ENCODE data around the gene ATAD2B. TPM values are rescaled to one million over a fixed set of nuclear protein-coding genes. Genes with fewer than 3 reads are reported as not detected.
A peak's percentile ranks its signal among the peaks of the same experiment; 100 is the strongest.

Gene ATAD2B
- total and polyA plus RNA-seq, 5 donors: 2.8 to 15.1 (median 9.4) TPM

DNA sequence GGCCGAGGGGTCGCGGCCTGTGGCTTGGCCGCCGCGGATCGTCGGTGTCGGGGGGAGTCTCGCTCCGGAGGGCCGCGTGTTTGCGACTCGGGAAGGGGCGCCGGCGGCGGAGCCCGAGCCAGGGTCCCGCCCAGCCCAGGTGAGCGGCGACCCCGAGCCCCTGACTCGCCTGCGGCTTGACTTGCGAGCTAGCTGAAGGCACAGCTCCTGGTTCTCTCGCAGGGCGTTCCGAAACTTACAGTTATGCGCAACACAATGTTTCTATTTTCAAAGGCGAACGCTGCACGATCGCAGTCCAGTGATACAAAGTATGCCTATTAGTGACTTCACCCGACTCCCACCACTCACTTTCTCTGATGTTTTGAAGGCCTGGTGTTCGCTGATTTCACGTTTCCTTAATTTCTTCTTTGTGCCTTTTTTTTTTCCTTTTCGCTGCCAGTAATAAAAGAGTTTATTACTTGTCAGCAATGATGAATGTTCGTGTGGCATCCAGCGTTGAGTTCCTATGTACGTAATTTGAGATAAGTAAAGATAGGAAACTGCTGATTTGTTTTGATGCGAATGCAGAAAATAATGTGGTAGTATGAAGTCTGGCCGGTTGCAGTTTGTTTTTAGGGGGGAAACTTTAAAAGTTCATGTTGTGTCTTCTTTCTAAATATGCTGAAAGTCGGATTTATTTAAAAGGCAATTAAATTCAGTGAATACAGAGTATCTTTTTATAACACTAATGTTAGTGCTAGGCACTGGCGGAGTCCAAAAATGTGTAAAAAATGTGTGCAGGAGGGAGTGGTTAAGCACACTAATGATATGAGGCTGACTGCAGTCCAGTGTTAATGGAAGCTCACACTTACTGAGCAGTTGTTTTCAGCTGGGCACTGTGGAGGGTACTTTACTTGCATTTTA, 14.0 kb upstream of the ATAD2B start:
- DNase-seq (no peak), ATAC-seq (peak; percentile 33 to 47)
- WGBS: under 1% methylated on average over 46 of the region's 46 CpGs
- Histone ChIP-seq H3K9me3 (ENCODE audit: control insufficient read depth, low read length) (no peaks in the 10 kb centered on the region), H3K4me1 (ENCODE audit: control insufficient read depth, insufficient read depth, low read length) (peaks cover 13% of the 10 kb centered on the region), H3K27ac (ENCODE audit: low read length) (peak overlapping the region; percentile 65), H3K4me3 (ENCODE audit: low read length) (peak overlapping the region; percentile 65), H3K27me3 (ENCODE audit: control insufficient read depth, insufficient read depth) (no peaks in the 10 kb centered on the region)
- intact Hi-C loops (cut with DNase I): no loop called here

- Histone ChIP-seq H3K27me3 (ENCODE audit: control insufficient read depth, insufficient read depth) (no peaks in the 10 kb centered on the region), H3K9me3 (ENCODE audit: control insufficient read depth, low read length) (no peaks in the 10 kb centered on the region), H3K27ac (ENCODE audit: low read length) (peak within 1 kb of the TSS; percentile 76), H3K4me3 (ENCODE audit: low read length) (peak within 1 kb of the TSS; percentile 65), H3K4me1 (ENCODE audit: control insufficient read depth, insufficient read depth, low read length) (peaks cover 13% of the 10 kb centered on the region)
- intact Hi-C loops (cut with DNase I): no loop called here
- DNase-seq: peak; percentile 79 to 94 (median 90)
- under 1% methylated on average over 77 of the region's 77 CpGs for WGBS
- peak; percentile 94 to 96 for ATAC-seq
Measured at GRCh38 chr2:23939987-23940717, 13.2 kb upstream of the ATAD2B start, which contains the start of gene UBXN2A. Gene UBXN2A (plus strand): TSS chr2:23940463. CDS start chr2:23958315, 17,852 bp downstream.

- ATAC-seq: no peak
- WGBS: 76% methylated on average over 1 of the region's 1 CpG
- DNase-seq: no peak
- H3K4me1 ChIP-seq (ENCODE audit: control insufficient read depth, insufficient read depth, low read length): no peaks in the 10 kb centered on the region
- no peak overlapping the region for H3K27ac ChIP-seq (ENCODE audit: low read length)
- H3K9me3 ChIP-seq (ENCODE audit: control insufficient read depth, low read length): no peaks in the 10 kb centered on the region
- intact Hi-C loops (cut with DNase I): no loop called here
- no peaks in the 10 kb centered on the region for H3K27me3 ChIP-seq (ENCODE audit: control insufficient read depth, insufficient read depth)
- no peak overlapping the region for H3K4me3 ChIP-seq (ENCODE audit: low read length)
Measured at GRCh38 chr2:23934259-23934658, 7.3 kb upstream of the ATAD2B start.

GRCh38 chr2:23926290-23926749, 603 bp downstream of the ATAD2B start:
- intact Hi-C loops (cut with DNase I): loop anchor here in 2 of 4 donors (10.0 kb wide), 1 partner anchor 158 kb away; the partner anchor contains the start of gene TP53I3 (in 2 of the 2)
- Histone ChIP-seq H3K9me3 (ENCODE audit: control insufficient read depth, low read length) (no peaks in the 10 kb centered on the region), H3K4me3 (ENCODE audit: low read length) (peak overlapping the region; percentile 84), H3K27ac (ENCODE audit: low read length) (peak overlapping the region; percentile 59), H3K4me1 (ENCODE audit: control insufficient read depth, insufficient read depth, low read length) (peaks cover 6% of the 10 kb centered on the region), H3K27me3 (ENCODE audit: control insufficient read depth, insufficient read depth) (no peaks in the 10 kb centered on the region)
- WGBS: under 1% methylated on average over 39 of the region's 39 CpGs
- DNase-seq (peak; percentile 44 to 80 (median 79)), ATAC-seq (peak; percentile 57 to 66)

DNA sequence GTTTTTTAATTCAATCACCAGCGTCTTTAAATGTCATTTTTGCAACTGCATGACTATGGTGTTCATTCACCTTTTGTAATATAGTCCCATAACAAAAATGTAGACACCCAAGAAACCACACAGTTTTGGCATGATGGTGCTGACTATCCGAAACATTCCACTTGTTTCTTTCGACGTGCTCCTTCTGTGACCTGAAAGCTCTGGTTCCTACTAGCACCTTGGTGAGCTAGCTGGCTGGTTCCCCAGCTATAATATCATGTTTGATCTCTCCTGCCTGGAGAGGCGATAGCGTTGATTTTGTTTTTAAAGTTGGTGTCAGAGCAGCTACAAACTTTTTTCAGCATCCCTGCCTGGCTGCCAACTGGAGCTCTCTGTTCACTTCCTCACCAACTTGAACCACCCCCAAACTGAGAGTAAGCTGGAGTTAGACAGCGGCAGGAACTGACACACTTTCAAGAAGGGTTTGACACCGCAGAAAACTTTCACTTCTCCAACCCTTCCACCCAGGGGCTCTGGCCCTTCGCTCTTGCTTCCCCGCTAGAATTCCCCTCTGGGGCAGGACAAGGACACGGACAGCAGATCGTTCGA, 1.1 kb downstream of the ATAD2B start:
- H3K4me3 ChIP-seq (ENCODE audit: low read length): peak overlapping the region; percentile 84
- peaks cover 6% of the 10 kb centered on the region for H3K4me1 ChIP-seq (ENCODE audit: control insufficient read depth, insufficient read depth, low read length)
- ATAC-seq: peak; percentile 60 to 74
- DNase-seq: peak; percentile 40 to 59 (median 57)
- WGBS: under 1% methylated on average over 13 of the region's 13 CpGs
- no peaks in the 10 kb centered on the region for H3K9me3 ChIP-seq (ENCODE audit: control insufficient read depth, low read length)
- intact Hi-C loops (cut with DNase I): loop anchor here in 2 of 4 donors (10.0 kb wide), 1 partner anchor 159 kb away; the partner anchor contains the start of gene TP53I3 (in 2 of the 2)
- no peaks in the 10 kb centered on the region for H3K27me3 ChIP-seq (ENCODE audit: control insufficient read depth, insufficient read depth)
- peak overlapping the region; percentile 59 for H3K27ac ChIP-seq (ENCODE audit: low read length)

DNA sequence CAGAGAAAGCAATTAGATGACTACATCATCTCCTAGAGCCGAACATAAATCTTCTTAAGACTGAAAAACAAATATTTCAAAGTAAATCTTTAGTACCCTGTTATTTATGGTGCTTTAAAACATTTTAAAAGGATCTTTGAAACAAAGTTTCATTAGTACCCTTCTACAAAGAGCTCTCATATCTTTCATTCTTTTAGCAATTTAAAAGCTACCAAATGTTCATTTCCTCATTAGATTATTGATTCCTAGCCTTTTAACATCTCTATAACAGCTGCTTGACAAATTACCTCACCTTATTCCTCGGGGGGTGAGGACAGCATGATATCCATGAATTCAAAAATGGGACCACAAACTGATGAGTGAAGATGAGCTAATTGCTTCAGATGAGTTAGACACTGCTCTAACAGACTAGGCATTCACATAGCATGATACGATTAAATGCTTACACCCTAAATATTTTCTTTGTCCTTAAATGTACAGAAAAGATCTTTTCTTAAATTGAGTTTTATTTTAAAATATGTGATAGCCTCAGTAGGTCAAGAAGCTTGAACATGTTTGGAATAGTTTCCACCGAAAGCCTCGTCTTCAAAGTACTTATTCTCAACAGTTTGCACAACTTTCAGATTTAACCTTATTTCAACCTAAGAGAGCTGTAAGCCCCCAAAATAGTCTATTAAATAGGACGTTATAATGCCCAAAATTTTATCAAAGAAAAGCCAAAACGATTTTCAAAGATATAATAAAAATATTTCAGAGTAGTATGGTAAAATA, 2.1 kb downstream of the ATAD2B start:
- Histone ChIP-seq H3K9me3 (ENCODE audit: control insufficient read depth, low read length) (no peaks in the 10 kb centered on the region), H3K27ac (ENCODE audit: low read length) (no peak overlapping the region), H3K4me1 (ENCODE audit: control insufficient read depth, insufficient read depth, low read length) (peaks cover 8% of the 10 kb centered on the region), H3K27me3 (ENCODE audit: control insufficient read depth, insufficient read depth) (no peaks in the 10 kb centered on the region), H3K4me3 (ENCODE audit: low read length) (peak overlapping the region; percentile 84)
- 25% methylated on average over 7 of the region's 7 CpGs for WGBS
- intact Hi-C loops (cut with DNase I): loop anchor here in 2 of 4 donors (10.0 kb wide), 1 partner anchor 160 kb away; the partner anchor contains the start of gene TP53I3 (in 2 of the 2)
- DNase-seq: no peak
- no peak for ATAC-seq

DNA sequence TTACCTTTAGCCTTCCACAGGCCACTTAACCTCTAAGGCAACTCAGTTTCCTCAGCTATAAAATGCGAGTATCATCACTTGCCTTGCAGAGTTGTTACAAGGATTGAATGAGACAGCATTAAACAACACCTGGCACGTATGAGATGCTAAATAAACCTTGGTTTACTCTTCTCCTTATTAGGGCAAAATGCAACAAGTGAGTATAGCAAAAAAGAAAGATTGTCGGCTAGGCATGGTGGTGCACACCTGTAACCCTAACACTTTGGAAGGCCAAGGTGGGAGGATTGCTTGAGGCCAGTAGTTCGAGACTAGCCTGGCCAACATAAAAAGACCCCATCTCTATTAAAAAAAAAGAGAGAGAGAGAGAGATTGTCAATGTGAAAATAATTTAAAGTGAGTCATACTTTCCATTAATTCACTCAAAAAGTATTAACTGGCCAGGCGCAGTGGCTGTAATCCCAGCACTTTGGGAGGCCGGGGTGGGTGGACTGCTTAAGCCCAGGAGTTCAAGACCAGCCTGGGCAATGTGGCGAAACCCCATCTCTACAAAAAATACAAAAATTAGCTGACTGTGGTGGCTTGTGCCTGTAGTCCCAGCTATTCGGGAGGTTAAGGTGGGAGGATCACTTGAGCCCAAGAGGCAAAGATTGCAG, 8.0 kb downstream of the ATAD2B start:
- no peak overlapping the region for H3K4me3 ChIP-seq (ENCODE audit: low read length)
- no peak overlapping the region for H3K27ac ChIP-seq (ENCODE audit: low read length)
- no peak for DNase-seq
- 89% methylated on average over 8 of the region's 8 CpGs for whole genome bisulfite sequencing
- H3K9me3 ChIP-seq (ENCODE audit: control insufficient read depth, low read length): no peaks in the 10 kb centered on the region
- H3K27me3 ChIP-seq (ENCODE audit: control insufficient read depth, insufficient read depth): no peaks in the 10 kb centered on the region
- peaks cover 2% of the 10 kb centered on the region for H3K4me1 ChIP-seq (ENCODE audit: control insufficient read depth, insufficient read depth, low read length)
- intact Hi-C loops (cut with DNase I): no loop called here
- no peak for ATAC-seq

GRCh38 chr2:23916727-23917405, 10.1 kb downstream of the ATAD2B start:
- H3K9me3 ChIP-seq (ENCODE audit: control insufficient read depth, low read length): no peaks in the 10 kb centered on the region
- no peak for DNase-seq
- WGBS: 60% methylated on average over 3 of the region's 3 CpGs
- H3K27me3 ChIP-seq (ENCODE audit: control insufficient read depth, insufficient read depth): no peaks in the 10 kb centered on the region
- peaks cover 3% of the 10 kb centered on the region for H3K4me1 ChIP-seq (ENCODE audit: control insufficient read depth, insufficient read depth, low read length)
- no peak for ATAC-seq
- H3K27ac ChIP-seq (ENCODE audit: low read length): no peak overlapping the region
- H3K4me3 ChIP-seq (ENCODE audit: low read length): no peak overlapping the region
- intact Hi-C loops (cut with DNase I): no loop called here

GRCh38 chr2:23915327-23915726, 11.6 kb downstream of the ATAD2B start:
- Histone ChIP-seq H3K4me3 (ENCODE audit: low read length) (no peak overlapping the region), H3K27me3 (ENCODE audit: control insufficient read depth, insufficient read depth) (no peaks in the 10 kb centered on the region), H3K4me1 (ENCODE audit: control insufficient read depth, insufficient read depth, low read length) (peaks cover 3% of the 10 kb centered on the region), H3K9me3 (ENCODE audit: control insufficient read depth, low read length) (no peaks in the 10 kb centered on the region), H3K27ac (ENCODE audit: low read length) (no peak overlapping the region)
- ATAC-seq: no peak
- no peak for DNase-seq
- 92% methylated on average over 7 of the region's 7 CpGs for WGBS
- intact Hi-C loops (cut with DNase I): no loop called here
